HG03103 (cell line): Measurements from ENCODE around the gene NUDT22.

Experiments
- ATAC-seq: cut with Tn5 transposase; IDR thresholded peaks from one replicate; pipeline ENCODE4 v1.9.1; 2021; ENCODE audit warnings: low read depth; ENCODE audit not compliant: unreplicated experiment

Gene NUDT22

GRCh38 chr11:64253043-64253442 is 27.0 kb downstream of the NUDT22 start:
- no peak for ATAC-seq

- ATAC-seq = no peak
Observed at GRCh38 chr11:64253481-64253880, 27.4 kb downstream of the NUDT22 start.

GRCh38 chr11:64254326-64254725 is 28.3 kb downstream of the NUDT22 start:
- ATAC-seq = no peak

GRCh38 chr11:64255135-64256128 is 29.4 kb downstream of the NUDT22 start:
- no peak for ATAC-seq

GRCh38 chr11:64256300-64256699 is 30.2 kb downstream of the NUDT22 start:
- no peak for ATAC-seq

GRCh38 chr11:64258356-64258755 is 32.3 kb downstream of the NUDT22 start:
- ATAC-seq = no peak

- ATAC-seq = no peak
Observed at GRCh38 chr11:64258946-64259532, 33.0 kb downstream of the NUDT22 start.

- ATAC-seq = no peak
Observed at GRCh38 chr11:64259533-64260067, 33.5 kb downstream of the NUDT22 start.

- no peak for ATAC-seq
Observed at GRCh38 chr11:64260147-64260708, 34.2 kb downstream of the NUDT22 start.

- ATAC-seq = no peak
Observed at GRCh38 chr11:64261556-64262080, 35.5 kb downstream of the NUDT22 start.

GRCh38 chr11:64262271-64263002 is 36.4 kb downstream of the NUDT22 start:
- ATAC-seq = no peak

GRCh38 chr11:64263021-64263946 is 37.2 kb downstream of the NUDT22 start:
- ATAC-seq = no peak

- ATAC-seq = no peak
Observed at GRCh38 chr11:64263947-64264317, 37.9 kb downstream of the NUDT22 start.

GRCh38 chr11:64264371-64264852 is 38.3 kb downstream of the NUDT22 start:
- ATAC-seq = no peak

- no peak for ATAC-seq
Observed at GRCh38 chr11:64265176-64266160, 39.4 kb downstream of the NUDT22 start.

- ATAC-seq = no peak
Observed at GRCh38 chr11:64266339-64266738, 40.3 kb downstream of the NUDT22 start.

- no peak for ATAC-seq
Observed at GRCh38 chr11:64267207-64267945, 41.3 kb downstream of the NUDT22 start.
